C4-2B (cell line): Measurements from ENCODE around the gene PTDSS2.

Experiments
- ZFX ChIP-seq: fragments of 450-650 bp; IDR thresholded peaks from 2 replicates; pipeline ENCODE4 v1.6.1; 2017
- TF ChIP-seq, protein P1 (sequence below): fragments of 450-650 bp; conservative IDR thresholded peaks from 2 replicates; pipeline ENCODE4 v1.5.1; 2017; ENCODE audit warnings: mild to moderate bottlenecking

DNA sequence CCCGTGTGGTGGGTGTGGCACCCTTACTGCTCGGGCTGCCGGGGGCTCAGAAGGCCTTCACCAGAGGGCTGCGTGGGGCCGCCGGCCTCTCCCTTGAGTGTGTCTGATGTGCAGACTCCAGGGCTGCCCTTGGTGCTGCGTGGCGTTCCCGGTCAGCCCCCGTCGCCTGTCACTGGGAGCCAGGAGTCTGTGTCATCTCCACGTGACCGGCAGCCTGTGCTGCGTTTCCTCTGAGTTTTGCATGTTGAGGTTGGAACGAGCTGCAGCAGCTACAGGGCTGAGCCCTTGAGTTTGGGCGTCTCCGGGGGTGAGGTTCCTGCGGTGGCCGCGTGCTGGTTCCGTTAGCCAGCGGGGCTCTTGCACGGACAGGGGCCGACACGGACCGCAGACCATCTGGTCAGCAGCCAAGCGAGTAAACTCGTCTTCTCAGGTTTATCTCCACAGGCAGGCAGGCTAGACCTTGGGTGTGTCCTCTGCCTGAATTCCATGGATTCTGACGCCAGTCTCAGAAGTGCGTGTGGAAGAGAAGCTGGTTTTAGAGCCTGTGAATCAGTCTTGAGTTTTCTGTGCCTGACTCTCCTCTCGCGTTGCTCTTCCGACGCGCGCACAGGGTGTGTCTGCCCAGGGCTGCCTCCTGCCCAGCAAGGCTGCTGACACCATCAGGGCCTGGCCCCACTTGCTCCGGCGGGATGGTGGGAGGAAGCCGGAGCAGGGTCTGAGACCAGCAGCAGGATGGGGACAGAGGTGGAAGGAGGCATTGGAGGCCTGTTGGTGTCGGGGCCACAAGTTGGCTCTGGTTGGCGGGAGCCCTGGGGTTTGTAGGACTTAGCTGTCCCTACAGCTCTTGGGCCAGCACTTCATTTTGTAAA is 10.5 kb downstream of the PTDSS2 start:
- TF ChIP-seq, protein P1, sequence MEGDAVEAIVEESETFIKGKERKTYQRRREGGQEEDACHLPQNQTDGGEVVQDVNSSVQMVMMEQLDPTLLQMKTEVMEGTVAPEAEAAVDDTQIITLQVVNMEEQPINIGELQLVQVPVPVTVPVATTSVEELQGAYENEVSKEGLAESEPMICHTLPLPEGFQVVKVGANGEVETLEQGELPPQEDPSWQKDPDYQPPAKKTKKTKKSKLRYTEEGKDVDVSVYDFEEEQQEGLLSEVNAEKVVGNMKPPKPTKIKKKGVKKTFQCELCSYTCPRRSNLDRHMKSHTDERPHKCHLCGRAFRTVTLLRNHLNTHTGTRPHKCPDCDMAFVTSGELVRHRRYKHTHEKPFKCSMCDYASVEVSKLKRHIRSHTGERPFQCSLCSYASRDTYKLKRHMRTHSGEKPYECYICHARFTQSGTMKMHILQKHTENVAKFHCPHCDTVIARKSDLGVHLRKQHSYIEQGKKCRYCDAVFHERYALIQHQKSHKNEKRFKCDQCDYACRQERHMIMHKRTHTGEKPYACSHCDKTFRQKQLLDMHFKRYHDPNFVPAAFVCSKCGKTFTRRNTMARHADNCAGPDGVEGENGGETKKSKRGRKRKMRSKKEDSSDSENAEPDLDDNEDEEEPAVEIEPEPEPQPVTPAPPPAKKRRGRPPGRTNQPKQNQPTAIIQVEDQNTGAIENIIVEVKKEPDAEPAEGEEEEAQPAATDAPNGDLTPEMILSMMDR = no peak
- no peak for TF ChIP-seq ZFX
